Neuronal stem cell (in vitro differentiated cells): Measurements from ENCODE around the gene PDZK1IP1.
A peak's percentile ranks its signal among the peaks of the same experiment; 100 is the strongest.

Source experiments
- DNase-seq: peaks from one replicate; pipeline ENCODE4 v3.0.0-alpha.2; 2013; ENCODE audit warnings: low spot score
- H2AFZ ChIP-seq: one replicate; pipeline ENCODE4 v1.6.1; 2013; ENCODE audit warnings: mild to moderate bottlenecking, low read length, inconsistent platforms
- H2AK5ac ChIP-seq: 2 replicates; pipeline ENCODE4 v1.6.1; 2013; ENCODE audit warnings: low read depth, mild to moderate bottlenecking, inconsistent platforms, low read length, moderate library complexity, mixed read lengths
- H2BK120ac ChIP-seq: 2 replicates; pipeline ENCODE4 v1.6.1; 2013; ENCODE audit warnings: low read depth, mild to moderate bottlenecking, inconsistent platforms, low read length, moderate library complexity, mixed read lengths
- H2BK12ac ChIP-seq: one replicate; pipeline ENCODE4 v1.6.1; 2013; ENCODE audit warnings: low read length, inconsistent platforms
- H2BK15ac ChIP-seq: 2 replicates; pipeline ENCODE4 v1.6.1; 2013; ENCODE audit warnings: mild to moderate bottlenecking, low read length, inconsistent platforms, mixed read lengths
- H2BK5ac ChIP-seq: one replicate; pipeline ENCODE4 v1.6.1; 2013; ENCODE audit warnings: inconsistent platforms, mild to moderate bottlenecking, low read length, moderate library complexity
- H3K14ac ChIP-seq: one replicate; pipeline ENCODE4 v1.6.1; 2013; ENCODE audit warnings: low read length, inconsistent platforms
- H3K18ac ChIP-seq: 2 replicates; pipeline ENCODE4 v1.6.1; 2013; ENCODE audit warnings: low read length, inconsistent platforms
- H3K23ac ChIP-seq: 2 replicates; pipeline ENCODE4 v1.6.1; 2013; ENCODE audit warnings: low read depth, mild to moderate bottlenecking, mixed read lengths, low read length, inconsistent platforms; ENCODE audit not compliant: poor library complexity
- H3K27ac ChIP-seq: replicated peaks from 3 replicates; pipeline ENCODE4 v1.5.1; 2013; ENCODE audit warnings: low read length, inconsistent platforms
- H3K27me3 ChIP-seq, 3 experiments: 2 replicates each; pipeline ENCODE4 v1.6.1; 2013; ENCODE audit warnings: low read length in 3 of 3, mild to moderate bottlenecking in 2 of 3, inconsistent platforms in 1 of 3, low read depth in 1 of 3, mixed read lengths in 1 of 3, moderate library complexity in 1 of 3; ENCODE audit not compliant: control insufficient read depth in 3 of 3, insufficient read depth in 3 of 3
- H3K36me3 ChIP-seq, 2 donors: replicated peaks in 1 of 2; 2 replicates each; pipeline ENCODE4 v1.6.1; 2013; ENCODE audit warnings: low read length in 2 of 2; ENCODE audit not compliant: control insufficient read depth in 2 of 2, insufficient read depth in 2 of 2
- H3K4ac ChIP-seq: 2 replicates; pipeline ENCODE4 v1.6.1; 2013; ENCODE audit warnings: inconsistent platforms, mild to moderate bottlenecking, low read length, moderate library complexity
- H3K4me1 ChIP-seq, 2 donors: 1 replicate in 1 of 2; 2 replicates in 1 of 2; pipeline ENCODE4 v1.6.1; 2013; ENCODE audit warnings: low read length in 2 of 2, low read depth in 1 of 2; ENCODE audit not compliant: control insufficient read depth in 2 of 2, insufficient read depth in 1 of 2
- H3K4me2 ChIP-seq: one replicate; pipeline ENCODE4 v1.6.1; 2013; ENCODE audit warnings: mild to moderate bottlenecking, low read length, inconsistent platforms; ENCODE audit not compliant: insufficient read depth, poor library complexity, severe bottlenecking
- H3K4me3 ChIP-seq, 2 donors: 2 replicates each; pipeline ENCODE4 v1.5.1; 2013; ENCODE audit warnings: low read length in 2 of 2, mild to moderate bottlenecking in 2 of 2, inconsistent platforms in 1 of 2, moderate library complexity in 1 of 2
- H3K79me1 ChIP-seq: one replicate; pipeline ENCODE4 v1.6.1; 2013; ENCODE audit warnings: low read depth, mild to moderate bottlenecking, inconsistent platforms, low read length, moderate library complexity
- H3K9ac ChIP-seq: one replicate; pipeline ENCODE4 v1.6.1; 2013; ENCODE audit warnings: mild to moderate bottlenecking, low read depth, low read length, inconsistent platforms; ENCODE audit not compliant: poor library complexity
- H3K9me3 ChIP-seq, 2 donors: replicated peaks in 1 of 2; 2 replicates each; pipeline versions ENCODE3 to v1.6.1; 2013; ENCODE audit warnings: low read length in 2 of 2, mild to moderate bottlenecking in 2 of 2, inconsistent platforms in 1 of 2, low read depth in 1 of 2, mixed read lengths in 1 of 2, moderate library complexity in 1 of 2; ENCODE audit not compliant: control insufficient read depth in 2 of 2, insufficient read depth in 1 of 2
- H4K8ac ChIP-seq: one replicate; pipeline ENCODE4 v1.6.1; 2013; ENCODE audit warnings: low read depth, mild to moderate bottlenecking, inconsistent platforms, low read length, moderate library complexity
- H4K91ac ChIP-seq: one replicate; pipeline ENCODE4 v1.6.1; 2013; ENCODE audit warnings: low read length, low read depth, mild to moderate bottlenecking, inconsistent platforms; ENCODE audit not compliant: poor library complexity
- WGBS, 2 donors: extraction: QIAGEN DNeasy Blood & Tissue Kit; methylation state at CpG; one replicate each; pipeline ENCODE4 v1.1.7; 2013; ENCODE audit warnings: missing lambda C conversion rate in 2 of 2, mixed read lengths in 1 of 2; ENCODE audit not compliant: insufficient read length in 2 of 2, insufficient replicate concordance in 1 of 2; ENCODE audit errors: extremely low coverage in 2 of 2; 5-methylcytosine and 5-hydroxymethylcytosine counted together

The PDZK1IP1 gene

DNA sequence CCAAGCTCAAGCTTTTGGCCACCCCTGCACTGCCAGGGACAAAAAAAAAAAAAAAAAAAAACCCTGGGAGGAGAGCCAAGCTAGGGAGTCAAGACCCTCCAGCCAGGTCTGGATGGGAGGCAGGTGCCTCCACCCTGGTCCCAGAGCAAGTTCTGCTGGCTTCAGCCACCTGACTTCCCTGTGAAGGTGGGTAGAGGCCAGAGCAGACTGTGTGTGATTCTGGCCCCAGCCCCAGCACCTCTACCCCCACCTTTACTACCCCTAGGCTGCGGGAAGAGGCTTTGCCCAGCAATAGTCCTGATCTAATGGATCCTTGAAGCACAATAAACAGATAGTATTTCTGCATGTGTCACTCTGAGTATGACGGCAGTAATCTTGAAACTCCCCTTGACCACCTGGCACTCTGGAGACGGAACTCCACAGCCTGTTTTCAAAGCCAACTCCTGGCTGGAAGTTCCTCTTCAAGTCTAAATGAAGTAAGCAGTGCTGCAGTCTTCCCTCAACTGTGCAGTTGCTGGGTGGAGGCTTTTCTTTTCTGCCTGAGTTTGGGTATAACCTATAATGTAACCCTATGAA is 9.8 kb downstream of the PDZK1IP1 start:
- Histone ChIP-seq H3K9me3 (no peaks in the 10 kb centered on the region), H4K91ac (no peak overlapping the region), H3K9ac (no peak overlapping the region), H3K27ac (no peak overlapping the region), H3K4ac (no peak overlapping the region), H3K23ac (no peak overlapping the region), H3K18ac (no peak overlapping the region), H3K4me1 (peaks cover 1 to 6% of the 10 kb centered on the region in 2 donors), H3K4me2 (no peak overlapping the region), H3K14ac (no peak overlapping the region), H3K79me1 (no peaks in the 10 kb centered on the region), H3K4me3 (no peak overlapping the region), H2AK5ac (no peak overlapping the region), H2BK15ac (no peak overlapping the region), H4K8ac (no peak overlapping the region), H2BK5ac (no peak overlapping the region), H2BK120ac (no peak overlapping the region), H3K27me3 (peaks cover 0 to 21% (median 4%) of the 10 kb centered on the region in 3 experiments), H3K36me3 (no peaks in the 10 kb centered on the region), H2AFZ (peak overlapping the region; percentile 94), H2BK12ac (no peak overlapping the region)
- DNase-seq: no peak
- no CpG with 5 or more reads among the region's 3 CpGs for WGBS, 2 donors

DNA sequence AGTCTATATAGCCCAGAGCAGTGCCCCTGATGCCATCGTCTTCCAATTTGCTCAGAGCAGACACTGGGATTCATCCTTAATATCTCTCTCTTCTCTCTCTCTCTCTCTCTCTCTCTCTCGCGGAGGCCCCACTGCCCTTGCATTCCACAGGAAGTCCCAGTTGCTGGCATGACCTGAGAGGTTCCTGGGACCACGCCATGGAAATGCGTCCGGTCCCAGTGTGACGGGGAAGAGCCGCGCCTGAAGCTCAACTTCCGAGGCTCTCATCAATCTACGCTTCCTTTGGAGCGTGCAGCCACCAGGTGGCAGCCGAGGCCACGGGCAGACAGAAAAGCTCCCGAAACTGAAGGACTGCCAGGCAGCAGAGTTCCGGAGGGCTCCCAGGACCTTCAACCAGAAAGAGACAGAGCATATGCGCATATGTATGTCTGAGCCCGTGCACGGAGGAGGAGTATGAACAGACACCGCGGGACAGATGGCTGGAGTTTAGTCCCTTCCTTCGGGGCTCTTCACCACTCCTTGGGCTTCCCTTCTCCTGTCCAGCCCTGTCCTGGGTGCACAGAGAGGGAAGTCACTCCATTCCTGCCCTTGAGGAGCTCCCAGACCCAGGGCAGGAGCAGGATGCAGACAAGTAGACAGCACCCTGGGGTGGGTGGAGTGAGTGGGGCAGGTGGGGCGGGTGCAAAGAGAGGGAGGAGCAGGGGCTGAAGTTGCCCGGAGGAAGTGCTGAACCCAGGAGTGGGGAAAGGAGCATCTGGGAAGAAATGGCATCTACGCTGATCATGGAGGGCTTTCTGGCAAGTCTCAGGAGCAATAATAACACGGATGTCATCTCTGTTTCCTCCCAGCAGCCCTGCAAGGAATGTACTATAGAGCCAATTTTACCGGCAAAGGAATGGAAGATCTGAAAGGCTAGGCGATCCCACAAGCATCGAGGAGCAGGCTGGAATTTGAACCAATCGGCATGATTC is 10.5 kb downstream of the PDZK1IP1 start:
- H3K4me2 ChIP-seq: peak overlapping the region; percentile 61
- no peak overlapping the region for H2BK120ac ChIP-seq
- H3K4me1 ChIP-seq: peaks cover 1 to 6% of the 10 kb centered on the region in 2 donors
- H3K23ac ChIP-seq: no peak overlapping the region
- no peak overlapping the region for H2AK5ac ChIP-seq
- peaks cover 0 to 21% (median 4%) of the 10 kb centered on the region in 3 experiments for H3K27me3 ChIP-seq
- H3K4ac ChIP-seq: no peak overlapping the region
- H3K14ac ChIP-seq: no peak overlapping the region
- DNase-seq: peak; percentile 83
- H4K8ac ChIP-seq: no peak overlapping the region
- peak overlapping the region; percentile 20 for H3K18ac ChIP-seq
- WGBS, 2 donors: no CpG with 5 or more reads among the region's 30 CpGs
- peak overlapping the region; percentile 3 to 28 for H3K4me3 ChIP-seq
- H2BK5ac ChIP-seq: no peak overlapping the region
- H3K27ac ChIP-seq: no peak overlapping the region
- H3K36me3 ChIP-seq: no peaks in the 10 kb centered on the region
- no peaks in the 10 kb centered on the region for H3K79me1 ChIP-seq
- H2BK15ac ChIP-seq: no peak overlapping the region
- H3K9me3 ChIP-seq: no peaks in the 10 kb centered on the region
- H4K91ac ChIP-seq: no peak overlapping the region
- H2BK12ac ChIP-seq: no peak overlapping the region
- no peak overlapping the region for H3K9ac ChIP-seq
- peak overlapping the region; percentile 94 for H2AFZ ChIP-seq

- H3K4me1 ChIP-seq: peaks cover 1 to 6% of the 10 kb centered on the region in 2 donors
- no peak overlapping the region for H3K4ac ChIP-seq
- peak overlapping the region; percentile 33 for H4K8ac ChIP-seq
- no CpG with 5 or more reads among the region's 8 CpGs for WGBS, 2 donors
- no peak overlapping the region for H2BK120ac ChIP-seq
- H3K4me2 ChIP-seq: no peak overlapping the region
- no peak for DNase-seq
- H2AFZ ChIP-seq: peak overlapping the region; percentile 94
- H3K79me1 ChIP-seq: no peaks in the 10 kb centered on the region
- H2BK15ac ChIP-seq: no peak overlapping the region
- H3K36me3 ChIP-seq: no peaks in the 10 kb centered on the region
- H2BK5ac ChIP-seq: no peak overlapping the region
- no peak overlapping the region for H3K18ac ChIP-seq
- H3K23ac ChIP-seq: no peak overlapping the region
- H4K91ac ChIP-seq: no peak overlapping the region
- H2BK12ac ChIP-seq: no peak overlapping the region
- H3K9ac ChIP-seq: no peak overlapping the region
- H3K9me3 ChIP-seq: no peaks in the 10 kb centered on the region
- H3K4me3 ChIP-seq: peak overlapping the region in 1 of 2 donors; percentile 27
- no peak overlapping the region for H3K27ac ChIP-seq
- H3K27me3 ChIP-seq: peaks cover 0 to 21% (median 4%) of the 10 kb centered on the region in 3 experiments
- H2AK5ac ChIP-seq: no peak overlapping the region
- H3K14ac ChIP-seq: no peak overlapping the region
Observed at GRCh38 chr1:47178654-47179016, 11.2 kb downstream of the PDZK1IP1 start.

DNA sequence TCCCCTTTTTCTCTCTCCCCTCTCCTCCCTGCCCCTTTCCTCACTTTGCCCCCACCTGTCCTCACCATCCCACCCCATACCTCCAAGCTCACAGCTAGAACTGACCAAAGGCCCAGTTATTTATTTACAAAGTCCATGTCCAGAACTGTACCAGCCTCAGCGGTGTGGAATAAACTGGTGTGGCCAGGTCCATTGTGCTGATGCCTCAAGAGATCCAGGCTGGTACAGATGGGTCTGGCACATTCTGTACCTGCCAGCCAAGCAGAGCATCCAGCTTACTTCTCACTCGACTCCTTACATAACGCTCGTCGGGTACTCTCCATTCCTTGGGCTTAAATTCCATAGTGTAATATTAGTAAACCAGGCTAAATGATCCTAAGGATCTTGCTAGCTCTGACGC is 11.8 kb downstream of the PDZK1IP1 start:
- Histone ChIP-seq H2BK12ac (no peak overlapping the region), H2BK15ac (no peak overlapping the region), H3K27me3 (peaks cover 0 to 21% (median 4%) of the 10 kb centered on the region in 3 experiments), H4K8ac (peak overlapping the region; percentile 83), H2AK5ac (peak overlapping the region; percentile 20), H3K4me3 (no peak overlapping the region), H3K9me3 (no peaks in the 10 kb centered on the region), H3K4me2 (no peak overlapping the region), H3K4me1 (peaks cover 1 to 6% of the 10 kb centered on the region in 2 donors), H3K23ac (no peak overlapping the region), H2BK5ac (no peak overlapping the region), H3K36me3 (no peaks in the 10 kb centered on the region), H3K18ac (no peak overlapping the region), H3K27ac (no peak overlapping the region), H3K4ac (no peak overlapping the region), H3K14ac (no peak overlapping the region), H2AFZ (no peak overlapping the region), H3K9ac (peak overlapping the region; percentile 56), H2BK120ac (no peak overlapping the region), H4K91ac (no peak overlapping the region), H3K79me1 (no peaks in the 10 kb centered on the region)
- WGBS, 2 donors: no CpG with 5 or more reads among the region's 6 CpGs
- DNase-seq: no peak
